ENCODE data around the gene FAM193B. TPM values are rescaled to one million over a fixed set of nuclear protein-coding genes. Genes with fewer than 3 reads are reported as not detected.

FAM193B gene
- total and polyA plus RNA-seq, 5 donors from 2014 or later = 2.8 to 179 (median 3.7) TPM

GRCh38 chr5:177476531-177477233 lies 77.7 kb downstream of the FAM193B start:
- Mint-ChIP-seq H3K4me1 (peaks cover 0 to 40% (median 5%) of the 10 kb centered on the region in 4 donors), H3K4me3 (no peak overlapping the region), H3K27ac (peak overlapping the region in 2 of 3 donors; percentile 8 to 27), H3K36me3 (no peaks in the 10 kb centered on the region), H3K9me3 (no peaks in the 10 kb centered on the region), H3K27me3 (peaks cover 13% of the 10 kb centered on the region)
- ATAC-seq (ENCODE audit: low read depth in 2 of 2) (no peak), DNase-seq (no peak)
- H3K27ac ChIP-seq (ENCODE audit: insufficient read depth, low read length, poor library complexity, severe bottlenecking) = no peak overlapping the region
- H3K4me1 ChIP-seq (ENCODE audit: control insufficient read depth, insufficient read depth, low read length, poor library complexity, severe bottlenecking) = peaks cover 10% of the 10 kb centered on the region
- no peak overlapping the region for H3K4me3 ChIP-seq (ENCODE audit: low read depth, low read length)
- H3K36me3 ChIP-seq (ENCODE audit: control insufficient read depth, insufficient read depth, low read length) = no peaks in the 10 kb centered on the region
- peaks cover 6% of the 10 kb centered on the region for H3K27me3 ChIP-seq (ENCODE audit: control insufficient read depth, insufficient read depth, low read length)
- H3K9me3 ChIP-seq (ENCODE audit: control insufficient read depth in 2 of 2, low read length in 2 of 2) = no peaks in the 10 kb centered on the region

- H3K4me1 Mint-ChIP-seq = peaks cover 0 to 40% (median 5%) of the 10 kb centered on the region in 4 donors
- Histone ChIP-seq H3K27me3 (ENCODE audit: control insufficient read depth, insufficient read depth, low read length) (peaks cover 6% of the 10 kb centered on the region), H3K27ac (ENCODE audit: insufficient read depth, low read length, poor library complexity, severe bottlenecking) (no peak overlapping the region), H3K9me3 (ENCODE audit: control insufficient read depth in 2 of 2, low read length in 2 of 2) (no peaks in the 10 kb centered on the region), H3K4me3 (ENCODE audit: low read depth, low read length) (no peak overlapping the region), H3K4me1 (ENCODE audit: control insufficient read depth, insufficient read depth, low read length, poor library complexity, severe bottlenecking) (peaks cover 10% of the 10 kb centered on the region), H3K36me3 (ENCODE audit: control insufficient read depth, insufficient read depth, low read length) (no peaks in the 10 kb centered on the region)
- H3K27me3 Mint-ChIP-seq = peaks cover 17% of the 10 kb centered on the region
- H3K4me3 Mint-ChIP-seq = peak overlapping the region in 3 of 4 donors; percentile 48 to 87 (median 54)
- peak overlapping the region in 1 of 3 donors; percentile 8 for H3K27ac Mint-ChIP-seq
- DNase-seq (no peak), ATAC-seq (ENCODE audit: low read depth in 2 of 2) (no peak)
- H3K9me3 Mint-ChIP-seq = no peaks in the 10 kb centered on the region
- H3K36me3 Mint-ChIP-seq = no peaks in the 10 kb centered on the region
Measured at GRCh38 chr5:177475563-177476427, 78.6 kb downstream of the FAM193B start.

DNA sequence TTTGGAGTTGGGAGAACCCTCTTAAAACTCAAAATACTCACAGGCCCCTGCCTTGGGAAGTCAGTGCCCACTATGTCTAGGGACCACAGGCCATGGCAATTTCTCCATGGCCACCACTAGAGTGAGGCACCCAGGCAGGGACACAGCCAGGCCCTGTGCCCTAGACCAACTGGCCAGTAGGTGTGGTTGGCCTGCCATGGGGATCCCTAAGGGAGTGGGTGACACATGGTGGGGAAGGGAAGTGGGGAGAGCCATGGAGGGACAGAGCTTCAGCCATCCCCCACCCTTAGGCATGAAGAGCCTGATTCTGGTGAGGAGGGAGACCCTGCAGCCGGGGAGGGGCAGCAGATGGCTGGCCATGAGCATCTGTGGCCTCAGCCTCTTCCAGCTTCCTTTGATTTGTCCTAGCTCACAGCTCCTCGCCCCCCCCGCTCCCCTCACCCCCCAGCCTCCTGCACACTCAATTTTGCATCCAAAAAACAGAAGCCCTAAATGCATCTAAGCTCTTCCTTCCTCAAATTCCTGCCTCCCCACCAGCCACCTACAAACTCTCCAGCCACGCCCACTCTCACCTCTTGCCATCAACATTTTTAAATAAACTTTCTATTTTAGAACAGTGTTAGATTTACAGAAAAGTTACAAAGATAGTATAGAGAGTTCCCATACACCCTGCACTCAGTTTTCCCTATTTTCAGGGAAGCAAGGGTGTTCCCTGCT lies 79.4 kb downstream of the FAM193B start:
- H3K36me3 Mint-ChIP-seq = no peaks in the 10 kb centered on the region

GRCh38 chr5:177474002-177474476 lies 80.3 kb downstream of the FAM193B start:
- Histone ChIP-seq H3K27me3 (ENCODE audit: control insufficient read depth, insufficient read depth, low read length) (peaks cover 6% of the 10 kb centered on the region), H3K4me1 (ENCODE audit: control insufficient read depth, insufficient read depth, low read length, poor library complexity, severe bottlenecking) (peaks cover 10% of the 10 kb centered on the region), H3K36me3 (ENCODE audit: control insufficient read depth, insufficient read depth, low read length) (no peaks in the 10 kb centered on the region), H3K27ac (ENCODE audit: insufficient read depth, low read length, poor library complexity, severe bottlenecking) (no peak overlapping the region), H3K4me3 (ENCODE audit: low read depth, low read length) (no peak overlapping the region), H3K9me3 (ENCODE audit: control insufficient read depth in 2 of 2, low read length in 2 of 2) (no peaks in the 10 kb centered on the region)
- H3K9me3 Mint-ChIP-seq = no peaks in the 10 kb centered on the region
- H3K4me3 Mint-ChIP-seq = peak overlapping the region; percentile 80 to 89 (median 84)
- H3K27me3 Mint-ChIP-seq = peaks cover 22% of the 10 kb centered on the region
- DNase-seq (no peak), ATAC-seq (ENCODE audit: low read depth in 2 of 2) (no peak)
- H3K36me3 Mint-ChIP-seq = no peaks in the 10 kb centered on the region
- H3K27ac Mint-ChIP-seq = peak overlapping the region in 1 of 3 donors; percentile 62
- peaks cover 0 to 36% (median 5%) of the 10 kb centered on the region in 4 donors for H3K4me1 Mint-ChIP-seq

More for the DNA sequence above, 79.4 kb downstream of the FAM193B start:
- H3K36me3 ChIP-seq (ENCODE audit: control insufficient read depth, insufficient read depth, low read length) = no peaks in the 10 kb centered on the region
- peaks cover 17% of the 10 kb centered on the region for H3K27me3 Mint-ChIP-seq
- peaks cover 6% of the 10 kb centered on the region for H3K27me3 ChIP-seq (ENCODE audit: control insufficient read depth, insufficient read depth, low read length)
- H3K27ac Mint-ChIP-seq = no peak overlapping the region
- peaks cover 10% of the 10 kb centered on the region for H3K4me1 ChIP-seq (ENCODE audit: control insufficient read depth, insufficient read depth, low read length, poor library complexity, severe bottlenecking)
- H3K9me3 Mint-ChIP-seq = no peaks in the 10 kb centered on the region
- H3K9me3 ChIP-seq (ENCODE audit: control insufficient read depth in 2 of 2, low read length in 2 of 2) = no peaks in the 10 kb centered on the region
- no peak for DNase-seq
- H3K4me3 ChIP-seq (ENCODE audit: low read depth, low read length) = no peak overlapping the region
- ATAC-seq (ENCODE audit: low read depth in 2 of 2) = no peak
- peaks cover 0 to 42% (median 5%) of the 10 kb centered on the region in 4 donors for H3K4me1 Mint-ChIP-seq
- H3K4me3 Mint-ChIP-seq = peak overlapping the region; percentile 80 to 89 (median 84)
- no peak overlapping the region for H3K27ac ChIP-seq (ENCODE audit: insufficient read depth, low read length, poor library complexity, severe bottlenecking)

- Mint-ChIP-seq H3K4me1 (peaks cover 0 to 31% (median 5%) of the 10 kb centered on the region in 4 donors), H3K27me3 (peaks cover 23% of the 10 kb centered on the region), H3K4me3 (peak within 1 kb of the TSS; percentile 80 to 89 (median 84)), H3K27ac (peak within 1 kb of the TSS in 1 of 3 donors; percentile 62), H3K36me3 (no peaks in the 10 kb centered on the region), H3K9me3 (no peaks in the 10 kb centered on the region)
- H3K9me3 ChIP-seq (ENCODE audit: control insufficient read depth in 2 of 2, low read length in 2 of 2) = no peaks in the 10 kb centered on the region
- peaks cover 10% of the 10 kb centered on the region for H3K4me1 ChIP-seq (ENCODE audit: control insufficient read depth, insufficient read depth, low read length, poor library complexity, severe bottlenecking)
- ATAC-seq (ENCODE audit: low read depth in 2 of 2) = peak in 1 of 2 donors; percentile 34
- H3K27ac ChIP-seq (ENCODE audit: insufficient read depth, low read length, poor library complexity, severe bottlenecking) = no peak within 1 kb of the TSS
- H3K36me3 ChIP-seq (ENCODE audit: control insufficient read depth, insufficient read depth, low read length) = no peaks in the 10 kb centered on the region
- peaks cover 6% of the 10 kb centered on the region for H3K27me3 ChIP-seq (ENCODE audit: control insufficient read depth, insufficient read depth, low read length)
- H3K4me3 ChIP-seq (ENCODE audit: low read depth, low read length) = no peak within 1 kb of the TSS
- DNase-seq = no peak
Measured at GRCh38 chr5:177473443-177474001, 80.8 kb downstream of the FAM193B start, which contains the start of gene DBN1. DBN1 (minus strand) TSS chr5:177473634; CDS start chr5:177473521, 113 bp downstream.

DNA sequence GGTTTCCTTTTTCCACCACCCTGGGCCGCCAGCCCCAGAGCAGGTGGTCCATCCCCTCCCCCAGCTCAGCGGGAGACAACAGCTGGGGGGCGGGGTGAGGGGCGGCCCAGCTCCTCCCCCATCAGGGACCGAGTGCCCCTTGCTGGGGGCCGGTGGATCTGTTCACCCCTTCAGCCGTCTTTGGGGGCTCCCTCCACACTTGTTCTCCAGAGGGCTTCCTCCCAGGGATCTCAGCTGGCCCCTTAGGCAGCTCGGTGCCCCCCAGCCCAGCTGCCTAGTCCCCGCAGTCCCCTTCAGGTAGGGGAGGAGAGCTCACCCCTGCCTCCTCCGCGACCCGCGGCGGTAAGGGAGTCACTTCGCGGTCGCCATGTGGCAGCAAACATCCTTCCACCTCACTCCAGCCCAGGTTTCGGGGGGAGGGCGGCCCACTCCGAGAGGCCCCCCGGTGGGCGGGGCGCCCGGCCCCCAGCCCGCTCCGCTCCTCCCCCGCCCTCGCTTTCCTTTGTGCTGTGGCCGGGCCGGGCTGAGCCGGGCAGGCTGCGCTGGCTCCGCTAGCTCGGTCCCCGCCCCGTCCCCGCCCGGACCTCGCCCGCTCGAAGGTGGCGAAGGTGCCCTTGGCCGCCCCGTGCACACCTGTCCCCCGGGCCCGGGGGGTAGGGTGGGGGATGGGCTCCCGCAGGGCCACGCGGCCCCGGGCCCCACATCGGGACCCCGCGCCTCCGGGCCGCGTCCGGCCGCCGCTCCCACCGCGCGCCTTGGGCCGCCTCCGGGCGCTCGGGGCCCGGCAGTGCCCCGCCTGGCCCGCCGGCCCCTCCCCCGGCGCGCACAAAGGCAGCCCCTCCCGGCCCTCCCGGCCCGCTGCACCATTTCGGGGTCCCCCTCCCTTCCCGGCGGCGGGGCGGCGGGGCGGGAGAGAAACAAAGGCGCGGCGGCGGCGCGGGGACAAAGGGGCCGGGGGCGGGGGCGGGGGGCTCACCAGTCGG lies 81.6 kb downstream of the FAM193B start:
- DNase-seq (peak; percentile 29 to 39 (median 33)), ATAC-seq (ENCODE audit: low read depth in 2 of 2) (peak in 1 of 2 donors; percentile 38)
- Histone ChIP-seq H3K4me3 (ENCODE audit: low read depth, low read length) (no peak overlapping the region), H3K9me3 (ENCODE audit: control insufficient read depth in 2 of 2, low read length in 2 of 2) (no peaks in the 10 kb centered on the region), H3K4me1 (ENCODE audit: control insufficient read depth, insufficient read depth, low read length, poor library complexity, severe bottlenecking) (peaks cover 10% of the 10 kb centered on the region), H3K36me3 (ENCODE audit: control insufficient read depth, insufficient read depth, low read length) (no peaks in the 10 kb centered on the region), H3K27me3 (ENCODE audit: control insufficient read depth, insufficient read depth, low read length) (peaks cover 6% of the 10 kb centered on the region), H3K27ac (ENCODE audit: insufficient read depth, low read length, poor library complexity, severe bottlenecking) (no peak overlapping the region)
- Mint-ChIP-seq H3K27ac (no peak overlapping the region), H3K4me1 (peaks cover 0 to 30% (median 5%) of the 10 kb centered on the region in 4 donors), H3K27me3 (peaks cover 26% of the 10 kb centered on the region), H3K9me3 (no peaks in the 10 kb centered on the region), H3K36me3 (no peaks in the 10 kb centered on the region), H3K4me3 (peak overlapping the region in 3 of 4 donors; percentile 25 to 76 (median 69))

All from CD4-positive, CD25-positive, alpha-beta regulatory T cell (primary cell).